H1 (cell line): ENCODE measurements around the gene KSR2.

ENCODE experiments used
- BCL11A ChIP-seq, 2 experiments: IDR thresholded peaks; one replicate each; pipeline ENCODE4 v1.6.1; 2011; ENCODE audit warnings: low read depth in 2 of 2, low read length in 2 of 2, mild to moderate bottlenecking in 2 of 2
- BRCA1 ChIP-seq: IDR thresholded peaks from 2 replicates; pipeline ENCODE4 v1.6.1; 2012; ENCODE audit warnings: low read depth, low read length, improper control_type of control experiment
- EP300 ChIP-seq, 2 experiments: IDR thresholded peaks; 1 replicate in 1 of 2; 2 replicates in 1 of 2; pipeline ENCODE4 v1.6.1; 2011 to 2012; ENCODE audit warnings: low read depth in 2 of 2, low read length in 2 of 2, mild to moderate bottlenecking in 2 of 2, borderline replicate concordance in 1 of 2, inconsistent platforms in 1 of 2, moderate library complexity in 1 of 2
- HDAC2 ChIP-seq, 2 experiments: fragments of 300-600 bp in 1 of 2; sonication (generic) in 1 of 2; IDR thresholded peaks; 2 replicates each; pipeline ENCODE4 v1.6.1; 2011 to 2012; ENCODE audit warnings: low read depth in 2 of 2, low read length in 2 of 2, mild to moderate bottlenecking in 2 of 2, moderate library complexity in 2 of 2, borderline replicate concordance in 1 of 2, inconsistent platforms in 1 of 2
- POLR2A ChIP-seq, 2 experiments: IDR thresholded peaks; 1 replicate in 1 of 2; 2 replicates in 1 of 2; pipeline ENCODE4 v1.6.1; 2011; ENCODE audit warnings: low read depth in 2 of 2, low read length in 2 of 2, mild to moderate bottlenecking in 2 of 2; ENCODE audit errors: control extremely low read depth in 1 of 2
- RAD21 ChIP-seq, 2 experiments: IDR thresholded peaks in 1 of 2; conservative IDR thresholded peaks in 1 of 2; 2 replicates each; pipeline ENCODE4 v1.6.1; 2011; ENCODE audit warnings: low read depth in 2 of 2, low read length in 2 of 2, improper control_type of control experiment in 1 of 2, inconsistent platforms in 1 of 2, mild to moderate bottlenecking in 1 of 2, moderate library complexity in 1 of 2
- RFX5 ChIP-seq: IDR thresholded peaks from 2 replicates; pipeline ENCODE4 v1.6.1; 2011; ENCODE audit warnings: low read depth, low read length, improper control_type of control experiment, borderline replicate concordance
- RNF2 ChIP-seq: fragments of 200-900, 300-1000 bp; sonication (generic); IDR thresholded peaks from 2 replicates; pipeline ENCODE4 v1.7.1; 2016; ENCODE audit warnings: borderline replicate concordance, low read depth, mild to moderate bottlenecking, antibody characterized with exemption, low read length; ENCODE audit not compliant: poor library complexity, severe bottlenecking; ENCODE audit errors: missing control alignments
- SIRT6 ChIP-seq: IDR thresholded peaks from one replicate; pipeline ENCODE4 v1.7.1; 2012; ENCODE audit warnings: low read length, inconsistent platforms
- TAF1 ChIP-seq: IDR thresholded peaks from 2 replicates; pipeline ENCODE4 v1.6.1; 2011; ENCODE audit warnings: mild to moderate bottlenecking, low read depth, low read length
- YY1 ChIP-seq: IDR thresholded peaks from 2 replicates; pipeline ENCODE4 v1.6.1; 2011; ENCODE audit warnings: low read depth, mild to moderate bottlenecking, low read length
- ZNF274 ChIP-seq: IDR thresholded peaks from 2 replicates; pipeline ENCODE4 v1.7.0; 2012; ENCODE audit warnings: low read length, borderline replicate concordance; ENCODE audit errors: extremely low read depth
- TF ChIP-seq, protein P1 (sequence below), 3 experiments: IDR thresholded peaks; 1 replicate in 2 of 3; 2 replicates in 1 of 3; pipeline versions ENCODE4 v1.5.1 to v1.6.1; 2011; ENCODE audit warnings: low read length in 3 of 3, mild to moderate bottlenecking in 3 of 3, inconsistent platforms in 2 of 3, low read depth in 1 of 3, moderate library complexity in 1 of 3; ENCODE audit not compliant: insufficient read depth in 1 of 3; ENCODE audit errors: control extremely low read depth in 1 of 3
- TF ChIP-seq, protein P2 (sequence below): IDR thresholded peaks from 2 replicates; pipeline ENCODE4 v1.6.1; 2012; ENCODE audit warnings: inconsistent platforms

DNA sequence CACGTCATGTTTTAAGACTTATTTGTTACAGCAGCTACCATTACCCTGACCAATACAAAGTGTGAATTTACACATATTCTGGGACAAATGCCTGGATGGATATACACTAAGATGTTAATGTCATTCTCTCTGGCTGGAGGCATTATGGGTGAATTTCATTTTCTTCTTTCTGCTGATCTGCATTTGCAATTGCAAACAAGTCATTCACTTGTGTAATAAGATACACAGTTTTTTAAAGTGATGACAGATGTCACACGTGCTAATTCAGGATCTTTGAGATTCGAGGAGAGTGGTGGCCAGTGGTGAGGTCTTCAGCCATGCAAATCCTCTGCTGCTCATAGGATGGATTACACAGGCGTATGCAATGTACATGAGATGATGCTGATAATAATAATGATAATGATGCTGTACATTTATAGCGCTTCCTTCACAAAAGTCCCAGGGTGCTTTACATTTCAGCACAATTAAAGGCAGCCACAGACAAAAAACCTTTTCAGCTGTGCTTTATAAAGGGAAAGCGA lies 451.5 kb downstream of the KSR2 start:
- TF ChIP-seq RFX5 (no peak), ZNF274 (no peak), BCL11A (IDR thresholded peaks at IDR 0.05; ENCODE audit: low read depth in 2 of 2, low read length in 2 of 2) (no peak), HDAC2 (IDR thresholded peaks at IDR 0.05; ENCODE audit: borderline replicate concordance in 1 of 2, low read depth in 2 of 2, low read length in 2 of 2) (no peak), YY1 (no peak), RNF2 (no peak), POLR2A (IDR thresholded peaks at IDR 0.05; ENCODE audit: control extremely low read depth in 1 of 2, low read depth in 2 of 2, low read length in 2 of 2) (no peak), EP300 (IDR thresholded peaks at IDR 0.05; ENCODE audit: borderline replicate concordance in 1 of 2, low read depth in 2 of 2, low read length in 2 of 2) (no peak), RAD21 (IDR thresholded peaks at IDR 0.05 in 1 of 2, conservative IDR thresholded peaks at IDR 0.05 in 1 of 2; ENCODE audit: low read depth in 2 of 2, low read length in 2 of 2) (no peak), TAF1 (no peak), BRCA1 (no peak), SIRT6 (no peak)
- TF ChIP-seq, protein P1, sequence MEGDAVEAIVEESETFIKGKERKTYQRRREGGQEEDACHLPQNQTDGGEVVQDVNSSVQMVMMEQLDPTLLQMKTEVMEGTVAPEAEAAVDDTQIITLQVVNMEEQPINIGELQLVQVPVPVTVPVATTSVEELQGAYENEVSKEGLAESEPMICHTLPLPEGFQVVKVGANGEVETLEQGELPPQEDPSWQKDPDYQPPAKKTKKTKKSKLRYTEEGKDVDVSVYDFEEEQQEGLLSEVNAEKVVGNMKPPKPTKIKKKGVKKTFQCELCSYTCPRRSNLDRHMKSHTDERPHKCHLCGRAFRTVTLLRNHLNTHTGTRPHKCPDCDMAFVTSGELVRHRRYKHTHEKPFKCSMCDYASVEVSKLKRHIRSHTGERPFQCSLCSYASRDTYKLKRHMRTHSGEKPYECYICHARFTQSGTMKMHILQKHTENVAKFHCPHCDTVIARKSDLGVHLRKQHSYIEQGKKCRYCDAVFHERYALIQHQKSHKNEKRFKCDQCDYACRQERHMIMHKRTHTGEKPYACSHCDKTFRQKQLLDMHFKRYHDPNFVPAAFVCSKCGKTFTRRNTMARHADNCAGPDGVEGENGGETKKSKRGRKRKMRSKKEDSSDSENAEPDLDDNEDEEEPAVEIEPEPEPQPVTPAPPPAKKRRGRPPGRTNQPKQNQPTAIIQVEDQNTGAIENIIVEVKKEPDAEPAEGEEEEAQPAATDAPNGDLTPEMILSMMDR (IDR thresholded peaks at IDR 0.05; ENCODE audit: control extremely low read depth in 1 of 3, insufficient read depth in 1 of 3, low read depth in 1 of 3, low read length in 3 of 3): no peak
- TF ChIP-seq, protein P2, sequence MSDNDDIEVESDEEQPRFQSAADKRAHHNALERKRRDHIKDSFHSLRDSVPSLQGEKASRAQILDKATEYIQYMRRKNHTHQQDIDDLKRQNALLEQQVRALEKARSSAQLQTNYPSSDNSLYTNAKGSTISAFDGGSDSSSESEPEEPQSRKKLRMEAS: no peak
